Hepatocyte (in vitro differentiated cells): Measurements from ENCODE around the gene ACSS2. TPM values are rescaled to one million over a fixed set of nuclear protein-coding genes. Genes with fewer than 3 reads are reported as not detected.

Experiments
- DNase-seq: peaks from one replicate; pipeline ENCODE4 v3.0.0-alpha.2; 2016; ENCODE audit warnings: low spot score
- H2AFZ ChIP-seq: fragments of 200-600 bp; sonication (generic); 2 replicates; pipeline ENCODE4 v1.6.0; 2016; ENCODE audit warnings: antibody characterized with exemption, mild to moderate bottlenecking
- H3K27ac ChIP-seq: fragments of 200-600 bp; sonication (generic); 2 replicates; pipeline ENCODE4 v1.5.1; 2016; ENCODE audit warnings: mild to moderate bottlenecking
- H3K27me3 ChIP-seq: fragments of 200-600 bp; sonication (generic); 2 replicates; pipeline ENCODE4 v1.6.1; 2016
- H3K36me3 ChIP-seq: fragments of 200-600 bp; sonication (generic); replicated peaks from 2 replicates; pipeline ENCODE4 v1.5.1; 2016; ENCODE audit warnings: low read depth; ENCODE audit not compliant: insufficient read depth
- H3K4me1 ChIP-seq: fragments of 200-600 bp; sonication (generic); 2 replicates; pipeline ENCODE4 v1.5.1; 2016; ENCODE audit warnings: mild to moderate bottlenecking, moderate library complexity; ENCODE audit not compliant: insufficient read depth
- H3K4me2 ChIP-seq: fragments of 200-600 bp; sonication (generic); 2 replicates; pipeline ENCODE4 v1.6.0; 2016
- H3K4me3 ChIP-seq: fragments of 200-600 bp; sonication (generic); 2 replicates; pipeline ENCODE4 v1.5.1; 2016; ENCODE audit warnings: mild to moderate bottlenecking
- H3K79me2 ChIP-seq: fragments of 200-600 bp; sonication (generic); 2 replicates; pipeline ENCODE4 v1.6.0; 2017; ENCODE audit warnings: mild to moderate bottlenecking
- H3K9me2 ChIP-seq: fragments of 200-600 bp; sonication (generic); replicated peaks from 2 replicates; pipeline ENCODE4 v1.6.0; 2017; ENCODE audit warnings: mild to moderate bottlenecking; ENCODE audit not compliant: insufficient read depth
- H3K9me3 ChIP-seq: fragments of 200-600 bp; sonication (generic); 2 replicates; pipeline ENCODE4 v1.5.1; 2016; ENCODE audit warnings: low read depth, mild to moderate bottlenecking
- H4K20me1 ChIP-seq: fragments of 200-600 bp; sonication (generic); 2 replicates; pipeline ENCODE4 v1.6.0; 2016; ENCODE audit warnings: mild to moderate bottlenecking; ENCODE audit not compliant: insufficient read depth, poor library complexity, severe bottlenecking
- EZH2 ChIP-seq: fragments of 200-600 bp; sonication (generic); IDR thresholded peaks from 2 replicates; pipeline ENCODE4 v1.6.1; 2016; ENCODE audit warnings: antibody characterized with exemption, mild to moderate bottlenecking, borderline replicate concordance
- EZH2phosphoT487 ChIP-seq: fragments of 200-600 bp; sonication (generic); IDR thresholded peaks from one replicate; pipeline ENCODE4 v1.6.1; 2018; ENCODE audit warnings: antibody characterized with exemption, mild to moderate bottlenecking, low read depth, moderate library complexity; ENCODE audit not compliant: unreplicated experiment, severe bottlenecking
- WGBS: methylation state at CpG from one replicate; pipeline ENCODE4 v1.1.6; 2016; ENCODE audit warnings: low lambda C conversion rate; ENCODE audit errors: missing lambda C conversion rate; 5-methylcytosine and 5-hydroxymethylcytosine counted together
- polyA plus RNA-seq: library from polyadenylated mRNA; unstranded; fragments of >200 nt; fragmentation: Nextera tagmentation; extraction: Ambion mirVana; gene quantifications from 2 replicates; pipeline ENCODE4 v1.2.1, GENCODE V29; 2016
- total RNA-seq: library from RNA; depleted of rRNA; stranded (reverse); fragments of >200 nt; gene quantifications from 2 replicates; pipeline ENCODE4 v1.2.3, GENCODE V29; 2014
- TF ChIP-seq, protein P1 (sequence below): fragments of 200-600 bp; sonication (generic); IDR thresholded peaks from 2 replicates; pipeline ENCODE4 v1.5.1; 2016; ENCODE audit warnings: antibody characterized with exemption, mild to moderate bottlenecking; ENCODE audit not compliant: poor library complexity

Gene ACSS2
- total and polyA plus RNA-seq, 2 experiments from 2014 or later: 52.0 to 59.5 TPM

DNA sequence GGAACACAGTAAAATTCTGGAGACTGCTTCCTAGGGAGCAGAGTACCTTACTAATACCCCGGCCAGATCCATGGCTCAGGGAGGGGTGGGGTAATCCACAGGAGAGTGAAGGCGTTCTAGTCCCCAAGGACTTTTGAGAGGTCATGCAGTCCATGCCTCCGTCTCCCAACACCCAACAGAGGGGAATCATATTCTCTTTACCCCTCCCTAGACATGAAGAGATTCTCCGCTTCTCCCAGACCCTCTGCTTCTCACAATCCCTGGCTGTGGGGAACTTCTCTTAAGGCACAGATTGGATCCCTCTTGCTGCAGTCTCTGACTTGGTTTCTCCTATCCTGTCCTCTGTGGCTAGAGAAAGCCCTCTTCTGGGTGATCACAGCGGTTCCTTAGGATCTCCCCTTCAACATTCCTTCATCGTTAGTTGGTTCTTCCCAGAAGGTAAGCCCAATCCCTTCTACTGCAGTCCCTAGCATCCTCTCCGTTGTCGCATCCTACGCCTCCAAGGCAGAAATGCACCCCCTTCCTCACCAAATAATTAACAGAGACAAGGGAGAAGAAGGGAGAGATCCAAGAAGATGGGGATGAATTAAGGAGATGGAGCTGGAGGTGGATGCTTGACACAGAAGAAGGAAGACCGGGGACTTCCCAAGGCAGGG lies 4.3 kb upstream of the ACSS2 start:
- DNase-seq: no peak
- Histone ChIP-seq H3K36me3 (no peaks in the 10 kb centered on the region), H3K4me2 (peak overlapping the region; percentile 93), H3K79me2 (peaks cover 5% of the 10 kb centered on the region), H3K9me2 (no peaks in the 10 kb centered on the region), H2AFZ (peak overlapping the region; percentile 97), H3K27me3 (no peaks in the 10 kb centered on the region), H3K4me1 (peaks cover 10% of the 10 kb centered on the region), H4K20me1 (no peaks in the 10 kb centered on the region), H3K27ac (no peak overlapping the region), H3K4me3 (peak overlapping the region; percentile 80), H3K9me3 (no peaks in the 10 kb centered on the region)
- WGBS: 38% methylated on average over 10 of the region's 10 CpGs
- TF ChIP-seq EZH2: no peak
- TF ChIP-seq EZH2phosphoT487: no peak
- TF ChIP-seq, protein P1, sequence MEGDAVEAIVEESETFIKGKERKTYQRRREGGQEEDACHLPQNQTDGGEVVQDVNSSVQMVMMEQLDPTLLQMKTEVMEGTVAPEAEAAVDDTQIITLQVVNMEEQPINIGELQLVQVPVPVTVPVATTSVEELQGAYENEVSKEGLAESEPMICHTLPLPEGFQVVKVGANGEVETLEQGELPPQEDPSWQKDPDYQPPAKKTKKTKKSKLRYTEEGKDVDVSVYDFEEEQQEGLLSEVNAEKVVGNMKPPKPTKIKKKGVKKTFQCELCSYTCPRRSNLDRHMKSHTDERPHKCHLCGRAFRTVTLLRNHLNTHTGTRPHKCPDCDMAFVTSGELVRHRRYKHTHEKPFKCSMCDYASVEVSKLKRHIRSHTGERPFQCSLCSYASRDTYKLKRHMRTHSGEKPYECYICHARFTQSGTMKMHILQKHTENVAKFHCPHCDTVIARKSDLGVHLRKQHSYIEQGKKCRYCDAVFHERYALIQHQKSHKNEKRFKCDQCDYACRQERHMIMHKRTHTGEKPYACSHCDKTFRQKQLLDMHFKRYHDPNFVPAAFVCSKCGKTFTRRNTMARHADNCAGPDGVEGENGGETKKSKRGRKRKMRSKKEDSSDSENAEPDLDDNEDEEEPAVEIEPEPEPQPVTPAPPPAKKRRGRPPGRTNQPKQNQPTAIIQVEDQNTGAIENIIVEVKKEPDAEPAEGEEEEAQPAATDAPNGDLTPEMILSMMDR: no peak

DNA sequence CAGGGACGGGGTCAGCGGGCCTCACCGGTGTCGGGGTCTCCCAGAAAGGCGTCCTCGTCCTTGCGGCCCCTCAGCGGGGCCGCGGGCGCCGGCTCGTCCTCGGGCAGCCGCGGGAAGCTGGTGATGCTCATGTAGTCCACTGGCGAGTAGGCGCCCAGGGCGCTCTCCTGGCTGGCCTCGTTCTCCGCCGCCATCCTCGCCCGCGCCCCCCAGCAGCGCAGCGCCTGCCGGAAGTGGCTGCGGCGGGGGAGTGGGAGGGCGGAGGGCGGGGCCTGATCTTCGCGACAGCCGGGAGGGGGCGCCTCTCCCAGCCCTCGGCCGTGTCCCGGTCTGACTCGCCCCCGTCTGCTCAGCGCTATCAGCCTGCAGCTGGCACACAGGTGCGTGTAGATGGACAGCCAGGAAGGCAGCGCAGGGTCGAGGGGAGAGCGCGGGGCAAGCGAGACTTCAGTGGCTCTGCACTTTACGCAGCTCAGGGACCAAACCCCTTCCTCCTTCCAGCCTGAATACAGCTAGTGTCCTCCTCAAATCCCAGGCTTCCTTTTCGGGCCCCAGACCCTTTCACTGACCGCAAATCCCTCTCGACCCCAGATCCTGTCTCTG lies 3.7 kb upstream of the ACSS2 start, which contains the start of gene GGT7:
GGT7 (minus strand) TSS at position 235 of the 603 bp plus-strand sequence; CDS start at position 194, 41 bp downstream.
- peak; percentile 92 for DNase-seq
- Histone ChIP-seq H2AFZ (peak within 1 kb of the TSS; percentile 97), H3K9me2 (no peaks in the 10 kb centered on the region), H3K4me3 (peak within 1 kb of the TSS; percentile 80), H3K4me1 (peaks cover 10% of the 10 kb centered on the region), H4K20me1 (no peaks in the 10 kb centered on the region), H3K27me3 (no peaks in the 10 kb centered on the region), H3K36me3 (no peaks in the 10 kb centered on the region), H3K4me2 (peak within 1 kb of the TSS; percentile 93), H3K9me3 (no peaks in the 10 kb centered on the region), H3K79me2 (peaks cover 9% of the 10 kb centered on the region), H3K27ac (no peak within 1 kb of the TSS)
- TF ChIP-seq, protein P1: peak; percentile 73
- TF ChIP-seq EZH2: no peak
- no peak for TF ChIP-seq EZH2phosphoT487
- WGBS: 4% methylated on average over 43 of the region's 52 CpGs

DNA sequence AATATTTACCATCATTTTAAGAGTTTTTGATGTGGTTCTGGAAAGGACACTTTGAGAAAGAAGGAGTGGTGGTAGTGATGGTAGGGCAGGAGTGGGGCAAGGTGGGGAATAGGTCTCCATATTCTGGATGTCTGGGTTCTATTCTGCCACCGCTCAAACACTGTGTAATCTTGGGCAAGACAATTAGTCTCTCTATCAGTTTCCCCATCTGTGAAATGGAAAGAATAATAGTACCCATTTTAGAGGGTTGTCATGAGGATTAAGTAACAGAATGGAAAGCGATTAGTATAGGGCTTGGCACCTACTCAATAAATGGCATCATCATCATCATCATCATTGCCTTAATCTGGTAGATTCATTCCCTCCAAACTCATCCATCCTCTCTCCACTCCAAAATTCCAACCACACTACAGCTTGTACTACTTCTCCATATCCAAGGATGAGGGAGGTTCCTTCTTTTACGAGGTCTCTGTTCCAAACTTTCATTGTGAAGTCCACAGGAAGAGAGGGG lies 2.8 kb upstream of the ACSS2 start:
- H4K20me1 ChIP-seq: no peaks in the 10 kb centered on the region
- H3K79me2 ChIP-seq: peaks cover 18% of the 10 kb centered on the region
- no peak for DNase-seq
- no peaks in the 10 kb centered on the region for H3K36me3 ChIP-seq
- H3K9me2 ChIP-seq: no peaks in the 10 kb centered on the region
- H3K4me3 ChIP-seq: no peak overlapping the region
- no peaks in the 10 kb centered on the region for H3K27me3 ChIP-seq
- no peak overlapping the region for H3K4me2 ChIP-seq
- WGBS: 64% methylated on average over 3 of the region's 3 CpGs
- TF ChIP-seq EZH2 (no peak), EZH2phosphoT487 (no peak)
- TF ChIP-seq, protein P1: no peak
- H3K27ac ChIP-seq: no peak overlapping the region
- no peaks in the 10 kb centered on the region for H3K9me3 ChIP-seq
- peaks cover 10% of the 10 kb centered on the region for H3K4me1 ChIP-seq
- H2AFZ ChIP-seq: peak overlapping the region; percentile 97
